Effector memory CD8-positive, alpha-beta T cell (primary cell): ENCODE data around the gene CHMP6.
A peak's percentile ranks its signal among the peaks of the same experiment; 100 is the strongest.

Experiments
- ATAC-seq: fragments of 150-1000 bp; cut with Tn5 transposase; replicated peaks from 2 replicates; pipeline ENCODE4 v1.10.0; 2021; ENCODE audit warnings: mild to moderate bottlenecking, moderate library complexity
- DNase-seq, 3 experiments: peaks; one replicate each; pipeline ENCODE4 v3.0.0; 2021
- H3K27ac Mint-ChIP-seq, 2 donors: one replicate each; pipeline ENCODE4 v1.8.0; 2022; ENCODE audit warnings: mild to moderate bottlenecking in 2 of 2, mixed read lengths in 2 of 2, moderate library complexity in 2 of 2
- H3K27me3 Mint-ChIP-seq, 2 donors: one replicate each; pipeline ENCODE4 v1.8.0; 2022; ENCODE audit warnings: mixed read lengths in 2 of 2
- H3K36me3 Mint-ChIP-seq: one replicate; pipeline ENCODE4 v1.8.0; 2022; ENCODE audit warnings: mild to moderate bottlenecking, moderate library complexity, mixed read lengths; ENCODE audit not compliant: insufficient read depth
- H3K4me1 Mint-ChIP-seq, 2 donors: one replicate each; pipeline ENCODE4 v1.8.0; 2022; ENCODE audit warnings: low read depth in 2 of 2, mixed read lengths in 2 of 2
- H3K4me3 Mint-ChIP-seq, 2 donors: one replicate each; pipeline ENCODE4 v1.8.0; 2022; ENCODE audit warnings: mild to moderate bottlenecking in 2 of 2, mixed read lengths in 2 of 2, moderate library complexity in 2 of 2
- H3K9me3 Mint-ChIP-seq, 2 donors: one replicate each; pipeline ENCODE4 v1.8.0; 2022; ENCODE audit warnings: mixed read lengths in 2 of 2

Gene CHMP6

GRCh38 chr17:80999536-81000333, 8.1 kb downstream of the CHMP6 start:
- Mint-ChIP-seq H3K4me3 (no peak overlapping the region), H3K9me3 (no peaks in the 10 kb centered on the region), H3K4me1 (peaks cover 13 to 18% of the 10 kb centered on the region in 2 donors), H3K36me3 (peaks cover 24% of the 10 kb centered on the region), H3K27me3 (peaks cover 9 to 17% of the 10 kb centered on the region in 2 donors), H3K27ac (no peak overlapping the region)
- ATAC-seq = no peak
- DNase-seq = no peak

- H3K4me1 Mint-ChIP-seq = peaks cover 16 to 19% of the 10 kb centered on the region in 2 donors
- no peak for ATAC-seq
- peaks cover 13 to 22% of the 10 kb centered on the region in 2 donors for H3K27me3 Mint-ChIP-seq
- no peak overlapping the region for H3K27ac Mint-ChIP-seq
- peaks cover 24% of the 10 kb centered on the region for H3K36me3 Mint-ChIP-seq
- no peak overlapping the region for H3K4me3 Mint-ChIP-seq
- no peak for DNase-seq
- H3K9me3 Mint-ChIP-seq = no peaks in the 10 kb centered on the region
Observed at GRCh38 chr17:81000334-81000630, 8.6 kb downstream of the CHMP6 start.

- H3K27me3 Mint-ChIP-seq = peaks cover 13 to 22% of the 10 kb centered on the region in 2 donors
- peaks cover 24% of the 10 kb centered on the region for H3K36me3 Mint-ChIP-seq
- H3K27ac Mint-ChIP-seq = no peak overlapping the region
- no peaks in the 10 kb centered on the region for H3K9me3 Mint-ChIP-seq
- no peak overlapping the region for H3K4me3 Mint-ChIP-seq
- H3K4me1 Mint-ChIP-seq = peaks cover 16 to 17% of the 10 kb centered on the region in 2 donors
- ATAC-seq (no peak), DNase-seq (no peak)
Observed at GRCh38 chr17:81000631-81001357, 9.2 kb downstream of the CHMP6 start.

GRCh38 chr17:81002013-81002384, 10.4 kb downstream of the CHMP6 start:
- DNase-seq = no peak
- H3K4me1 Mint-ChIP-seq = peaks cover 16 to 17% of the 10 kb centered on the region in 2 donors
- H3K27me3 Mint-ChIP-seq = peaks cover 24 to 31% of the 10 kb centered on the region in 2 donors
- no peak overlapping the region for H3K27ac Mint-ChIP-seq
- H3K9me3 Mint-ChIP-seq = no peaks in the 10 kb centered on the region
- H3K36me3 Mint-ChIP-seq = peaks cover 18% of the 10 kb centered on the region
- H3K4me3 Mint-ChIP-seq = no peak overlapping the region
- no peak for ATAC-seq

- Mint-ChIP-seq H3K4me1 (peaks cover 16 to 17% of the 10 kb centered on the region in 2 donors), H3K4me3 (peak overlapping the region; percentile 52 to 59), H3K27ac (no peak overlapping the region), H3K27me3 (peaks cover 28 to 33% of the 10 kb centered on the region in 2 donors), H3K36me3 (peaks cover 11% of the 10 kb centered on the region), H3K9me3 (no peaks in the 10 kb centered on the region)
- ATAC-seq = no peak
- DNase-seq = no peak
Observed at GRCh38 chr17:81002409-81003361, 11.0 kb downstream of the CHMP6 start.

- peak overlapping the region; percentile 55 to 59 for H3K4me3 Mint-ChIP-seq
- H3K27me3 Mint-ChIP-seq = peaks cover 28 to 33% of the 10 kb centered on the region in 2 donors
- peaks cover 4% of the 10 kb centered on the region for H3K36me3 Mint-ChIP-seq
- H3K27ac Mint-ChIP-seq = no peak overlapping the region
- H3K9me3 Mint-ChIP-seq = no peaks in the 10 kb centered on the region
- H3K4me1 Mint-ChIP-seq = peaks cover 16 to 17% of the 10 kb centered on the region in 2 donors
- ATAC-seq (peak; percentile 25), DNase-seq (no peak)
Observed at GRCh38 chr17:81003711-81004475, 12.3 kb downstream of the CHMP6 start.

GRCh38 chr17:81006891-81007290, 15.2 kb downstream of the CHMP6 start:
- Mint-ChIP-seq H3K36me3 (peaks cover 4% of the 10 kb centered on the region), H3K4me3 (no peak overlapping the region), H3K27ac (no peak overlapping the region), H3K9me3 (peaks cover 0 to 2% of the 10 kb centered on the region in 2 donors), H3K4me1 (peaks cover 10 to 12% of the 10 kb centered on the region in 2 donors), H3K27me3 (peaks cover 28 to 33% of the 10 kb centered on the region in 2 donors)
- no peak for DNase-seq
- no peak for ATAC-seq

GRCh38 chr17:81008140-81008539, 16.5 kb downstream of the CHMP6 start:
- Mint-ChIP-seq H3K9me3 (peaks cover 0 to 2% of the 10 kb centered on the region in 2 donors), H3K36me3 (peaks cover 4% of the 10 kb centered on the region), H3K27me3 (peaks cover 28 to 31% of the 10 kb centered on the region in 2 donors), H3K4me3 (no peak overlapping the region), H3K27ac (no peak overlapping the region), H3K4me1 (peaks cover 6 to 8% of the 10 kb centered on the region in 2 donors)
- ATAC-seq (no peak), DNase-seq (no peak)

- no peak for ATAC-seq
- Mint-ChIP-seq H3K4me3 (no peak overlapping the region), H3K27me3 (peaks cover 22% of the 10 kb centered on the region in 2 donors), H3K27ac (no peak overlapping the region), H3K9me3 (peaks cover 0 to 2% of the 10 kb centered on the region in 2 donors), H3K4me1 (peaks cover 4 to 6% of the 10 kb centered on the region in 2 donors), H3K36me3 (peaks cover 4% of the 10 kb centered on the region)
- no peak for DNase-seq
Observed at GRCh38 chr17:81009136-81009535, 17.5 kb downstream of the CHMP6 start.

- no peak for DNase-seq
- peaks cover 0 to 5% of the 10 kb centered on the region in 2 donors for H3K9me3 Mint-ChIP-seq
- peaks cover 4% of the 10 kb centered on the region for H3K36me3 Mint-ChIP-seq
- H3K27me3 Mint-ChIP-seq = peaks cover 11 to 15% of the 10 kb centered on the region in 2 donors
- ATAC-seq = no peak
- H3K4me1 Mint-ChIP-seq = no peaks in the 10 kb centered on the region
- no peak overlapping the region for H3K27ac Mint-ChIP-seq
- H3K4me3 Mint-ChIP-seq = no peak overlapping the region
Observed at GRCh38 chr17:81010935-81011334, 19.3 kb downstream of the CHMP6 start.

- DNase-seq = no peak
- H3K4me3 Mint-ChIP-seq = no peak overlapping the region
- peaks cover 0 to 4% of the 10 kb centered on the region in 2 donors for H3K4me1 Mint-ChIP-seq
- ATAC-seq = no peak
- peaks cover 0 to 5% of the 10 kb centered on the region in 2 donors for H3K9me3 Mint-ChIP-seq
- no peak overlapping the region for H3K27ac Mint-ChIP-seq
- peaks cover 3 to 5% of the 10 kb centered on the region in 2 donors for H3K27me3 Mint-ChIP-seq
- peaks cover 4% of the 10 kb centered on the region for H3K36me3 Mint-ChIP-seq
Observed at GRCh38 chr17:81011951-81012350, 20.3 kb downstream of the CHMP6 start.

- no peak for ATAC-seq
- Mint-ChIP-seq H3K4me1 (peaks cover 4 to 9% of the 10 kb centered on the region in 2 donors), H3K36me3 (peaks cover 4% of the 10 kb centered on the region), H3K9me3 (peaks cover 0 to 5% of the 10 kb centered on the region in 2 donors), H3K4me3 (no peak overlapping the region), H3K27ac (no peak overlapping the region), H3K27me3 (no peaks in the 10 kb centered on the region)
- no peak for DNase-seq
Observed at GRCh38 chr17:81012574-81013447, 21.2 kb downstream of the CHMP6 start.
